Measurements from ENCODE around the gene FAHD1. TPM values are rescaled to one million over a fixed set of nuclear protein-coding genes. Genes with fewer than 3 reads are reported as not detected.
A peak's percentile ranks its signal among the peaks of the same experiment; 100 is the strongest.

FAHD1 gene
- total and polyA plus RNA-seq, 4 donors = 42.7 to 84.2 (median 61.4) TPM

GRCh38 chr16:1791256-1791942 is 35.6 kb upstream of the FAHD1 start:
- DNase-seq (ENCODE audit: low spot score) = no peak

DNA sequence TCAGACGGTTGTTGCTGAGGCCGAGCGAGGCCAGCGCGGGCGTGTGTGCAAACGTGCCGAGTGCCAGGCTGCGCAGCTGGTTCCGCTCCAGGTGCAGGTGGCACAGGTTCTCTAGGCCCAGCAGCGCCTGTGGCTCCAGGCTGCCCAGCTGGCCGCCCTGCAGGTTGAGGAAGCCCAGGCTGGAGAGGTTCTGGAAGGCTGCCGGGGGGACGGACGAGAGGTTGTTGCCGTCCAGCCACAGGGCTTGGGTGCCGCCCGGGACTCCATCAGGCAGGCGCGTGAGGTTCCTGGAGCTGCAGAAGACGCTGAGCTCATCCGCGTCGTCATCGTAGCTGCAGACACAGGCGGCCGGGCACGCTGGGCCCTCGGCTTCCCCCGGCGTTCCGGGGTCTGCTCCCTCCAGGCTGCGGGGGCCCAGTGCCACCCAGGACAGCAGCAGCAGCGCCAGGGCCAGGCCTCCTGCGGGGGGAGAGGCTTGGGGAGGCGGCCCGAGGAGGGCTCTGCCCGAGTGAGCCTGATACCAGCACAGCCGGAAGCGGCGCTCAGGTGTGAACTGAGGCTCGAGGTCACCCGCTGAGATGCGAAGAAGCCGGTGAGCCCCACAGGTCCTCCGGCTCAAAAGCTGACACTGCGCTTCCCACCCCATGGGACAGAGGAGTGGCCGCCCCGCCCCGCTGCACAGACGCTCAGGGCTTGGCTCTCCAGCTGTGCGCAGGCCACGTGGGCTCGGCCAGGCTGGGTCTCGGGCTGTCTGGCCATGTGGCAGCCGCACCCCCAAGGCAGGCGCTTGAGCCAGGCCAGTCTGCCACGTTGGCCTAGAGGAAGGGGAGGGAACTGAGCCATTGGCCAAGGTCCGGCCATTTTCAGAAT is 34.8 kb upstream of the FAHD1 start:
- WGBS = 56% methylated on average over 59 of the region's 59 CpGs
- peak overlapping the region in 1 of 3 donors; percentile 70 for H3K4me3 ChIP-seq (ENCODE audit: low read depth in 1 of 3, low read length in 3 of 3)
- H3K9me3 ChIP-seq (ENCODE audit: control insufficient read depth in 4 of 4, low read length in 3 of 4) = no peaks in the 10 kb centered on the region
- peak overlapping the region; percentile 64 to 76 for H3K27ac ChIP-seq (ENCODE audit: low read depth in 1 of 2, low read length in 2 of 2)
- DNase-seq (ENCODE audit: low spot score) = no peak
- H3K9ac ChIP-seq (ENCODE audit: low read depth in 1 of 2, low read length in 2 of 2) = peak overlapping the region in 1 of 2 donors; percentile 71
- peaks cover 0 to 30% (median 4%) of the 10 kb centered on the region in 4 donors for H3K36me3 ChIP-seq (ENCODE audit: control insufficient read depth in 4 of 4, insufficient read depth in 3 of 4, low read depth in 1 of 4, low read length in 3 of 4)
- H3K27me3 ChIP-seq (ENCODE audit: control insufficient read depth in 4 of 4, insufficient read depth in 4 of 4, low read length in 3 of 4) = no peaks in the 10 kb centered on the region
- H3K4me1 ChIP-seq (ENCODE audit: control insufficient read depth in 4 of 4, insufficient read depth in 4 of 4, low read length in 3 of 4) = peaks cover 20 to 66% (median 47%) of the 10 kb centered on the region in 4 donors
- TF ChIP-seq HNF4G (IDR thresholded peaks at IDR 0.05) (no peak), HNF4A (conservative IDR thresholded peaks at IDR 0.05) (no peak), FOXA2 (IDR thresholded peaks at IDR 0.05) (no peak), MAX (IDR thresholded peaks at IDR 0.05) (peak; percentile 85), RXRA (IDR thresholded peaks at IDR 0.05) (peak in 1 of 2 donors; percentile 9), RAD21 (IDR thresholded peaks at IDR 0.05) (no peak), REST (IDR thresholded peaks at IDR 0.05) (no peak)

More at GRCh38 chr16:1791256-1791942, 35.6 kb upstream of the FAHD1 start:
- WGBS = 84% methylated on average over 53 of the region's 53 CpGs
- peaks cover 0 to 34% (median 5%) of the 10 kb centered on the region in 4 donors for H3K36me3 ChIP-seq (ENCODE audit: control insufficient read depth in 4 of 4, insufficient read depth in 3 of 4, low read depth in 1 of 4, low read length in 3 of 4)
- no peak overlapping the region for H3K4me3 ChIP-seq (ENCODE audit: low read depth in 1 of 3, low read length in 3 of 3)
- no peak for TF ChIP-seq YY1 (IDR thresholded peaks at IDR 0.05)
- no peak for TF ChIP-seq TAF1 (conservative IDR thresholded peaks at IDR 0.05)
- TF ChIP-seq EGR1 (IDR thresholded peaks at IDR 0.05; ENCODE audit: low read depth in 2 of 2) = no peak
- no peak for TF ChIP-seq NR2F2 (IDR thresholded peaks at IDR 0.05)
- TF ChIP-seq, protein P1, sequence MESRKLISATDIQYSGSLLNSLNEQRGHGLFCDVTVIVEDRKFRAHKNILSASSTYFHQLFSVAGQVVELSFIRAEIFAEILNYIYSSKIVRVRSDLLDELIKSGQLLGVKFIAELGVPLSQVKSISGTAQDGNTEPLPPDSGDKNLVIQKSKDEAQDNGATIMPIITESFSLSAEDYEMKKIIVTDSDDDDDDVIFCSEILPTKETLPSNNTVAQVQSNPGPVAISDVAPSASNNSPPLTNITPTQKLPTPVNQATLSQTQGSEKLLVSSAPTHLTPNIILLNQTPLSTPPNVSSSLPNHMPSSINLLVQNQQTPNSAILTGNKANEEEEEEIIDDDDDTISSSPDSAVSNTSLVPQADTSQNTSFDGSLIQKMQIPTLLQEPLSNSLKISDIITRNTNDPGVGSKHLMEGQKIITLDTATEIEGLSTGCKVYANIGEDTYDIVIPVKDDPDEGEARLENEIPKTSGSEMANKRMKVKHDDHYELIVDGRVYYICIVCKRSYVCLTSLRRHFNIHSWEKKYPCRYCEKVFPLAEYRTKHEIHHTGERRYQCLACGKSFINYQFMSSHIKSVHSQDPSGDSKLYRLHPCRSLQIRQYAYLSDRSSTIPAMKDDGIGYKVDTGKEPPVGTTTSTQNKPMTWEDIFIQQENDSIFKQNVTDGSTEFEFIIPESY (IDR thresholded peaks at IDR 0.05) = no peak
- no peak for TF ChIP-seq HNF4G (IDR thresholded peaks at IDR 0.05)
- no peak for TF ChIP-seq REST (IDR thresholded peaks at IDR 0.05)
- TF ChIP-seq MAX (IDR thresholded peaks at IDR 0.05) = no peak
- H3K9ac ChIP-seq (ENCODE audit: low read depth in 1 of 2, low read length in 2 of 2) = no peak overlapping the region
- peaks cover 20 to 66% (median 48%) of the 10 kb centered on the region in 4 donors for H3K4me1 ChIP-seq (ENCODE audit: control insufficient read depth in 4 of 4, insufficient read depth in 4 of 4, low read length in 3 of 4)
- no peaks in the 10 kb centered on the region for H3K27me3 ChIP-seq (ENCODE audit: control insufficient read depth in 4 of 4, insufficient read depth in 4 of 4, low read length in 3 of 4)
- no peaks in the 10 kb centered on the region for H3K9me3 ChIP-seq (ENCODE audit: control insufficient read depth in 4 of 4, low read length in 3 of 4)
- no peak overlapping the region for H3K27ac ChIP-seq (ENCODE audit: low read depth in 1 of 2, low read length in 2 of 2)

Measured in liver (tissue), 9 donors.